Hippocampal formation (tissue), 2 donors: ENCODE results near the gene MAP4K5.
"Not testable (repeated sequence)": the region's sequence is repeated elsewhere in the genome, so short reads cannot be mapped to it uniquely, and the experiment has no call there.

Source experiments
- DNase-seq, 2 donors: peaks; one replicate each; lab custom pipeline; 2025; lab: John Stamatoyannopoulos, UW

The MAP4K5 gene

GRCh38 chr14:50531595-50532501 is 521 bp downstream of the MAP4K5 start:
- DNase-seq = peak in 1 of 2 donors; percentile 53

- DNase-seq = no peak
These were observed 1.5 kb downstream of the MAP4K5 start for GRCh38 chr14:50530794-50531365.

GRCh38 chr14:50530358-50530757 is 2.0 kb downstream of the MAP4K5 start:
- DNase-seq = no peak

- DNase-seq = no peak
These were observed 2.8 kb downstream of the MAP4K5 start for GRCh38 chr14:50529288-50530179.

GRCh38 chr14:50528000-50528399 is 4.4 kb downstream of the MAP4K5 start:
- DNase-seq = no peak

GRCh38 chr14:50524731-50525515 is 7.4 kb downstream of the MAP4K5 start:
- DNase-seq = no peak

GRCh38 chr14:50524060-50524459 is 8.3 kb downstream of the MAP4K5 start:
- DNase-seq = no peak

GRCh38 chr14:50523271-50524041 is 8.9 kb downstream of the MAP4K5 start:
- no peak for DNase-seq

GRCh38 chr14:50521912-50522341 is 10.4 kb downstream of the MAP4K5 start:
- no peak for DNase-seq

- no peak for DNase-seq
These were observed 11.2 kb downstream of the MAP4K5 start for GRCh38 chr14:50520947-50521815.

- no peak for DNase-seq
These were observed 16.3 kb downstream of the MAP4K5 start for GRCh38 chr14:50516091-50516490.

GRCh38 chr14:50512463-50512862 is 19.9 kb downstream of the MAP4K5 start:
- peak in 1 of 2 donors; percentile 78 for DNase-seq

- no peak for DNase-seq
These were observed 22.2 kb downstream of the MAP4K5 start for GRCh38 chr14:50510157-50510556.

- DNase-seq = not testable (repeated sequence)
These were observed 25.3 kb downstream of the MAP4K5 start for GRCh38 chr14:50507078-50507477.

- no peak for DNase-seq
These were observed 30.7 kb downstream of the MAP4K5 start for GRCh38 chr14:50501642-50502041.

GRCh38 chr14:50497351-50497750 is 35.0 kb downstream of the MAP4K5 start:
- peak in 1 of 2 donors; percentile 19 for DNase-seq

GRCh38 chr14:50489851-50490250 is 42.5 kb downstream of the MAP4K5 start:
- no peak for DNase-seq

- no peak for DNase-seq
These were observed 43.8 kb downstream of the MAP4K5 start for GRCh38 chr14:50488521-50488920.

- DNase-seq = no peak
These were observed 53.3 kb downstream of the MAP4K5 start for GRCh38 chr14:50479041-50479440.

- DNase-seq = no peak
These were observed 54.6 kb downstream of the MAP4K5 start for GRCh38 chr14:50477760-50478159.
